ENCODE results near the gene PTPRD.

Gene PTPRD

DNA sequence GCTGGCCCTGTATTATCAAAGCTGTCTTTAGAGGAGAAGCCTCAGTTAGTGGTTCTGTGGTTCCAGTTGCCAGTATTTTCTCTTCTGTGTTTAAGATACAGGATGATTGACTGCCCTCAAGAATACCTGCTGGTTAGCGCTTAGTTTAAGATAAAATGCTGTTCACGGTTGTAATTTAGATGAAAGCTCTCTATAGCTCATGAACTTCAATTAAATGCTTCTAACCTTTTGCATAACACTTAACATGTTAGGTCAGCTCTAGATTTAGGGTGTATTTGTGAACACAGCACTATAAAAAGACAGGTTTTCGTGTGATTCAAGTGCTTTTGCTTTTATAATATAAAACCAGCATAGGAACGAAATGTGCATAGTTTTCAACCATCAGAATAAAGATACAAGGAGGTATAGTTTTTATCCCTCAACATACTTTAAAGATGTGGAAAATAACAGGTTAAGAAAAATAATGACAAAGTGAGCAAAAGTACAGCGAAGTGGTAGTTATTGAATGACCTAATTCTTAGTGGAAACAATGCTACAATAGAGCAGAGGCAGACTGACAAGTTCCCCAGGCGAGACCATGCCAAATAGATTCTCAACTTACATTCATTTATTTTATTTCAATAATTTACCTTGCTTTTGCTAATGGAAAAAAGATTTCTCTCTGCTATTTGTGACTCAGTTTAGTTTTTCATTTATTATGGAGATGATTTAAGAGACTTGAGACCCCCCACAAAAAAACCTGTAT lies 2210.7 kb downstream of the PTPRD start:
- DNase-seq = no peak

DNA sequence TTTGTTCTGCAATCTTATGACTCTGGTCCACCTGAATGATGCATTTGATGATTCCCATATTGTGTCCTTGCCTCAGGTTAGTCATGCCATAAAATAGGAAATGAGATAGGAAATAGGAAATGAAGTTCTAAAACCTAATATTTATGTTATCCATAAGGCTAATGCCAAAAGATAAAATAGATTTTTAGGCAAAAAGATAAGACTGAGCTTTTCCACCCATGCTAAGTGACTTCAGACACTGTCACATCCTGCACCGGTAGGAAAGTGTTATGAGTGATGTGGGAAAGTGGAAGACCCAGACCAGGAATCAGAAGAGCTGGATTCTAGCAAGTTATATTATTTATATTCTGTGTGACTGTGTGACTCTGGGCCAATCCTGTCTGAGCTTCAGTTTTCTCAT lies 2212.4 kb downstream of the PTPRD start:
- no peak for DNase-seq

- no peak for DNase-seq
Observed at GRCh38 chr9:8395022-8395421, 2217.8 kb downstream of the PTPRD start.

DNA sequence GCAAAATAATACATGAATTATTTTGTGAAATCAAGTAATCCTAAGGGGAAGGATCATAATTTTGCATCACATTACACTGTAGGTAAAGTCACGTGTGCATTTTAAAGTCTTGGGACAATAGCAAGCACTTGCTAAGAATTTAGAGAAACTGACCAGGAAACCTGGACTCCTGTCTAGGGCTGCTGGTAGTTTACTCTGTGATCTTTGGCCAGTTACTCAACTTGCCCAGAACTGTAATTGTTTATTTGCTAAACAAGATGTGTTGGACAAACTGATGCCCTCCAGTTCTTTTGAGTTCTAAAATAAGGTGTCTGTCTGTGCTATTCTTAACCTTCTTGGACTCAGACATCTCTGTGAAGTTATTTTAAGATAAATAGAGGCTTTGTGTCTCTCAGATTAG lies 2218.5 kb downstream of the PTPRD start:
- no peak for DNase-seq

DNA sequence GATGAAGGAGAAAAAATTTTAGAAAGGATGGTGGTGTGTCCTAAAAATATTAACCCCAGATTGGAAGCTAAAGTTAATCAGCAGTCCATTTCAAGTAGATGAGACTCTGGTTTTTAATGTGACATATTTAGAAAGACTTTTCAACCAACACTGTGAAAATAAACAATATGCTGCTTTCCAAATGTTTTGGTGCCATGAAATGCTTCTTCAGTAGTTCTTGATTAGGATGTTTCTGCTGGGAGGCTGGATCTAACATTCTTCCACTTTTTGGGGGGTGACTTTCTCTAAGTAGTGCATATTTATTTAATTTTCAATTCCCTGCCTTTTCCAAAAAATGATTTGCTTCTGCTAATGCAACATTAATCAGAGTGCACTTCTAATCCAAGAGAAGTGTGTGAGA lies 2219.9 kb downstream of the PTPRD start:
- DNase-seq = no peak

DNA sequence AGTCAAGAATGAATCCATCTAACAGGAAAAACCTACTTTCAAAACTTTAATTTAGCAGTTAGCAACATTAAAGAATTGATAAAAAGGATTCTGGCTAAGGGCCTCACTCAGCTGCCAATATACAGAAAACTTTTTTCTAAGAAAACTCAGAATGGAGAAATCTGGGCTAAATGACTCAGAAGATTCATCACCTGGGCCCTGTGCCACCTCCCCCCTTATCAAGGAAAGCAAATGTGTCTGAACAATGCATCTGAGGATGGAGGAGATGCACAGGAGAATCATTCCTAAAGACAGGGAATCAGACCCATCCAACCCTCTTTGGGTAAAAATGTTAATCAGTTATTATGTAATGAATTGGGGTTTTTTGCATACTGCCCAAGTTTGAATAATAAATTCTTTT lies 2221.2 kb downstream of the PTPRD start:
- no peak for DNase-seq

DNA sequence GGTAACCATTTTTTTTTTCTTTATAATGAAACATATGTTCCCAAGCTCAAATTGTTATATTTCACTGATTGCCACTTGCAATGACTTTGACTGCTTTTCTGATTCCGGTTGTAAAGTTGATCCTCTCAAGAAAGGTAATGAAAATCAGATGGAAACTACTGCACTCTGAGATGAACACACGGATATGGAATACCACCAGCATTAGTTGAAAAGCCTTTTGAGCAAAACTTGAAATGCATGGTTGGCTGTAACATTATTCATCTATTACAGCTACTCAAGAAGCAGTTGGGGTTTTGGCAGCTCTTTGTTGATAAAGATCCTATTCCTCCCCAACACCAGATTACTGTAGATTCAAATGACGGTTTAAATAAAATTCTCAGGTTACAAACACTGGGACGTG lies 2221.7 kb downstream of the PTPRD start:
- DNase-seq = no peak

- DNase-seq = no peak
Observed at GRCh38 chr9:8390571-8390970, 2222.2 kb downstream of the PTPRD start.

DNA sequence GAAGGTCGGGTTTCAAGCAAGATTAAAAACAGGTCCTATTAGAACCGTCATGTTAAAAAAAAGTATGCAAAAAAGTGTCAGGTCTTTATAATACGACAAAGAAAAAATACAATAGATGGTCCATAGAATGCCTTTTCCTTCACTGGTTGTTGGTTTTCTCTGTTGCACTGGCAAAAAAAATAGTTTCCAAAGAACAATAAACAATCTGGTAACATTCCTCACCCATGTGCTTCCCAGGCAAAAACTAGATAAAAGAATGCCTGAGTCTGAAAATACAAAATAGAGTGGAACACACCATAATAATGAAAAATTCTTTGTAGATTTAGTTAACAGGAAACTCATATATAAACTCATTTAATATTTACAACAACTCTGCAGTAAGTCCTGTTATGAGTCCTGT lies 2223.3 kb downstream of the PTPRD start:
- no peak for DNase-seq

DNA sequence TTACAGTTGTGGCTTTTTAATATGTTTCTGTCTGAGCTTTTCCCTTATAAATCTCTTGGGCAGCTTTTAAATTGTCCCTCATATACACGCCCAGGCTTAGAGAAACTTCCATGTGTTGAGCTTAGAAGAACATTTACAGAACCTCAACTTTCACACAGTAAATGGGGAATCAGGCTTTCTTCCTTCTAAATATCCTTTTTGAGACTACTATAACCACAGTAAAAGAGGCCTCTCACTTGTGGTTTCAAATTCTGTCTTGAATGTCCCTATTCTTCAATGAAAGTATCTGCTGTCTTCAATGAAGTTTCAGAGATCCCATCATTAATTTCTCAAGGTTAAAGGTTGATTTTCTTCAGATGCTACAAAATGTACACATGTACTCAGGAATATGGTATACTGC lies 2224.7 kb downstream of the PTPRD start:
- no peak for DNase-seq

- peak; percentile 8 to 40 for DNase-seq
Observed at GRCh38 chr9:8384091-8384490, 2228.7 kb downstream of the PTPRD start.

DNA sequence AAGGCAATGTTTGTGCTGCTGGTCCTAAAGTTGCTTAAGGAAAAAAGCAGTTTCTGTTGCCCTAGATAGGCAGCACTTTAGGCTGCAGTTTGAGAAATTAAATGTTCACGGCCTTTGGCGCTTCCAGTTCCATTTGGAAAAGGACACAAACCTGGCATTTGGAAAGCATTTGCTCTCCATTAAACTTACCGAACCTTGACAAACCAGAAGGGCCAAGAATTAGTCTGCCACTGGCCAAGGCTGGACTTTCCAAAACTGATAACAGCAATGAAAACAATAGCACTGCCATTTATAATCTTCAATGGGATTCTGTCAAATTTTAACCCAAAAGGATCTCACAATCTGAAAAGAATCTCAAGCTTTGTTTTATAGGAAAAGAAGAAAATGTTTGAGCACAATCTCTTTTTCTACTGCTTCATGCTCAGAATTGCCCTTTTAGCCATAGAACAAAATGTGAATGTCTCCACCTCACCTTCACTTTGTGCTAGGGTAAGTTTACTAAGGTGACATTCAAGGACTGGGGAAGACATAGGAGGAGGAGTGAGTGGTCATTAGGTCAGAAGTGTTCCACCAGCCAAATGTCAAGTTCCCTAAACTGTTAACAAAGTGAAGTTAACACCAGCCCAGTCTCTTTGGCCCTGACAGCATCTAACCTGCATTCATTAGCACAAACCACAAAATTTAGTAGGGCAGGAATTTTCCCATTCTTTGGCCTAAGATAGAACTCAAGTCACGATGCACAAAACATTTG lies 2229.8 kb downstream of the PTPRD start:
- no peak for DNase-seq

DNA sequence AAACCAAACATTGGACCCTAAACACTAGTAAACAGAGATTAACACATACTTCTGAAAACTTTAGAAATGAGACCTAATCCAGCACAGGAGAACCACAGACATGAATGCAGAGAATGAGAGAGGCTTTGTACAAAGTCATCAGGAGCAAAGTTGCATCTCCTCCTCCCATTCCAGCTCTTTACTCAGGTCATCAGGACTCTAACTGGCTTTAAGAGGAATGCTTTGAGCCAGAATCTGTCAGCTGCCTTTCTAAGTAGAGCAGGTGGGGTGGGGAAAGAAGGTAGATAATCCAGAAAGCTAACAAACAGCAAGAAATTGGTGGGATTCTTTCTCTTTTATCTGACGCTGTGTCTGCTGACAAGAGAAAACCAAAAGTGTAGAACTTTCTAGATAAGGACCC lies 2230.5 kb downstream of the PTPRD start:
- DNase-seq = no peak

DNA sequence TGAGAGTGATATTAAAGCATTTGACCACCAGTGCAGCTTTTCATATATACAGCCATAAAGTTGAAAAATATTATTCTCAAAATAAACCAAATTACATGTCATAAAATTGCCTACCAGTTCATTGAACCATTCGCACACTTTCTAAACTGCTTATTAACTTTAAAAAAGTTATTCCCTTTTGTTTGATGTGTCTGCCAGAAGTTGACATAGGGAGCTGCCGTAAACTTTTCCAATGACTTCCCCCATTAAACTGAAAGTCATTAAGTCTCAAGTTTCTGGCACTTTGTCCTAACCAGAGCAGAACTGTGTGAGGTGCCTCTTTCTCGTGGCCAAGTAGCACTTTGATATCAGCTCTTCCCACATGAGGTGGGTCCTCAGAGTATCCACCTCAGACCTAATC lies 2231.2 kb downstream of the PTPRD start:
- no peak for DNase-seq

DNA sequence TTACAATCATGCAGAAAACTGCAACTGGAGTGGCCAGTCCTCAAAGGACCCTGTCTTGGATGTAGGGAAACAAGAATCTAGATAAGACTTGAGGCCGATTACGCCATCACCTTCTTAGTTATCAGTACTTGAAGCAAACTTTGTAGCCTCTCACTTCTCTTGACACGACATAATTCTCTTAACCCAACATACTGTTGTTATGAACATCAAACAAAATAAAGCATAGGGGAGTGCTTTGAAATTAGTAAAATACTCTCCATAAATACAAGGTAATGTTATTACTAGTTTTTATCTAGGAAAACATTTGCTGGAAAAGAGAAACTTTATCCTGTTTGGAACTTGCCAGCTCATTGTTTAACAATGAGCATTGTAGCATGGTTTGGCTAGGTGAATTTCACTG lies 2238.3 kb downstream of the PTPRD start:
- DNase-seq = no peak

GRCh38 chr9:8371686-8372085 lies 2241.1 kb downstream of the PTPRD start:
- no peak for DNase-seq

DNA sequence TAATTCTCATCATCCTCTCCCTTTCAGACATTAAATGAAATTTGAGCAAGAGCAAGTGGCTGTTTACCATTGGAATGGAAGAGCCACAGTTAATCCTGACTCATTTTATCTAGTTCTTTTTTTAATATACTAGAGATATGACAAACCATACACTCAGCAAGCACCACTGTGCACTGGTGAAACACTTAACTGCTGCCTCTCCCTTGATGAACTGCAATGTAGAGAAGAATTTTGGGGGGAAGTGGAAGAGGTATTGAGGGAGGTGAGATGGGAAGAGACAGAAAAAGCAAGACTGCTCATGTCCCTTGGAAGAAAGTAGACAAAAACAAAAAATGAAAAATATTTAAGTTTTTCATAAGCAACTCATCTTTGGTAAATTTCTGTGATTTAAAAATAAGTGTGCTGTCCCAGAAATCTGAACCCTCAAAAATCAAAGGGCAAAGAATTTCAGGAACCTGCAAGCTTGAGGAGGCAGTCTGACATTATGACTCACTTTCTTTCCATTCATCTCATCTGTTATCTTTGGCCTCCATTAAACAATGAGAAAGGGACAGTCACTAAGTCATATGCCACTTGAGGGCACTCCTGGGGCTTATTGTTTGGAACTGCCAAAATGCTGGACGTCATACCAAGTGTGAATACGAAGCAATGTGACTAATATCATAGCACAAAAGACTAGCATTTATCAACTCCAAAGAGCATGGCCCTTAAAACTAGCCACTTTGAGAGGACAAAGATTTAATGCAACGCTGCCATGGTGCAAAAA lies 2246.5 kb downstream of the PTPRD start:
- DNase-seq = no peak

DNA sequence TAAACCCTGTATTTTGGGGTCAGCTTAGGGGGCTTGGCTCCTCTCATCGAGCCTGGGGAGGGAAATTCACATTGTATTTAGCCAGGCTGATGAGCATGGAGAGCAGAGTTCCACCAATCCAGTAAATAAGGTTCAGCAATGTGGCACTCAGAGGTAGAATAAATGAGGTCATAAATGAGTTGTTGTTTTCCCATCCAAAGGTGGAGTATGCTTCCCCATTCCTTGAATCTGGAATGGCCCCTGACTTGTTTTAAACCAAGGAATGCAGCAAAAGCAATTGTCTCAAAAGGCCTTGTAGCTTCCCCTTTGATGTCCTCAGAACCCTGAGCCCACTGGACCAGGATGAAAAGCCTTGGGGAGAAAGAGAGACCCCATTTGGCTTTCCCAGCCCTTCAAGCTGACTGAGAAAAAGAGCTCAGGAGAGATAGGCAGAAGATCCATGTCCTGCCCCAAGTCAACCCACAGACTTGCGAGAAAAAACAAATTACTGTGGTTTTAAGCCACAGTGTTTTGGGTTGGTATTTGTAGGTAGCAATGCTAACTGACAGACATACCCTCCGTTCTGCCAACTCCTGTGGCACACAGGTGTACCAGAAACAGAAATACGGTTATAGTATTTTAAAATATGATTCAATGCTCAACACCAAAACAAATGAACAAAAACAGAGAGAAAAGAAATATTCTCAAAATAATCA lies 2247.2 kb downstream of the PTPRD start:
- DNase-seq = no peak

DNA sequence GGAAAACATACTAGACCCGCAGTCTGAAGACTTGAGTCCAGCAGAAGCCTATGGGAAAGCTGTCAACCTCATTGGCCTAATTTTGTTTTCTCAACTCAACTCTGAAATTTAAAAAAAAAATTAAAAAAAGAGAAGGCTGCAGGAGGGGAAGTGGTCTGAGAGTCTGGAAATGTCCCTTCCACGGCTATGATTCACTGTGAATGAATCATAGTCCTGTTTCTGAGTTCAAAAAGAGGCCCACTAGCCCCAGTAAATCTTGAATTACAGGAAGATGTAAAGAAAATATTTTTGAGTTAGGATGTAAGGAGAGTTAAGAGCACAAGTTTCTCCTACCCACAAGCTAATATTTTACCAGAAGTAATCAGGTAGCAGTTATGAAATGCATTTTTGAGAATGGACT lies 2247.8 kb downstream of the PTPRD start:
- DNase-seq = peak; percentile 54 to 56

DNA sequence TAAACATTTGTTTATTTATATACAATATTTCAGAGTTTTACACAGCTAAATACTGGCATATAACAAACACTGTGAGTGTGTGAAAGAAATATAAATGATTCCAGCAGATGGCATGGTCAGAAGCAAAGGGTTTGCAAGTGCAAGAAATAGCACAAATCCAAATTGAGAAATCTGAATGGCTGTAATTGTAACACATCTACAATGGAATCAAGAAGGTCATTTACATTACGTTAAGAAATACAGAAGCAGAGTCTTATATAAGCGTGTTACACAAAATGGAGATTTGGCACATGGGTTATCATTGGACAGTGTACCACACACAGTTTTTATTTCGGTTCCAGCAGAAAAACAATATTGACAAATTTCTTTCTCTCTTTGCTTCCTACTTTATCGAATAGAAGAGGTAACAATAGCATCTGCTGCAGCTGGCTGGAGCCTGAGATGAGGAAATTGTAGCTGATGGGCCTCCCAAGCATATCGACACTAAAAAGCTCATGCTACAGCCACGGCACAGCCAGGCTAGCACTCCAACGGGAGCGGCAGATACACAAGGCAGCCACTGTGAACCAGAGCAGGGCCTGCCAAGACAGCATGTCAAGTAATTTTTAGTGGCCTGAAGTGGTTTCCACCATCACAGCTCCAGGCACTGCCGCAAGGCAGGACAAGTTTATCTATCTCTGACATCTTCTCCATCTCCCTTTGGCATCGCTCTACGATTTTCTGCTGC lies 2248.6 kb downstream of the PTPRD start:
- no peak for DNase-seq

GRCh38 chr9:8362250-8362649 lies 2250.6 kb downstream of the PTPRD start:
- DNase-seq = no peak

DNA sequence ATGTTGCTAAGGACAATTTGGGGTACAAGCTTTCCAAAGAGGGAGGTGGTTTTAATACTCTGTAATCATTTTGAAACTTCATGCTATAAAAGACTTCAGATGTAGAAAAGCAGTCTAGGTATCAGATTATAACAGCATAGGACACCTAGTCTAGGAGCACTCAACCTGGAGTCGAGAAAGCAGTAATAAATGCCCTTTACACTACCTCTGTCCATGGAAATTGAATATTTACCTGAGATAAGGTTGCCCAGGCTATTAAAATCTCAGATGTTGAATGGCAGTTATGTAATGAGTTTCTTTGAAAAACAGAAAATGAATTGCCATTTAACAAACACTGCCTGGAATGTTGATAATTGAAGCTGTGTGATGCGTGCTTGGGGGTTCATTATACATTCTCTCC lies 2251.4 kb downstream of the PTPRD start:
- no peak for DNase-seq
